ENCODE measurements around the gene BDKRB2.

Gene BDKRB2

DNA sequence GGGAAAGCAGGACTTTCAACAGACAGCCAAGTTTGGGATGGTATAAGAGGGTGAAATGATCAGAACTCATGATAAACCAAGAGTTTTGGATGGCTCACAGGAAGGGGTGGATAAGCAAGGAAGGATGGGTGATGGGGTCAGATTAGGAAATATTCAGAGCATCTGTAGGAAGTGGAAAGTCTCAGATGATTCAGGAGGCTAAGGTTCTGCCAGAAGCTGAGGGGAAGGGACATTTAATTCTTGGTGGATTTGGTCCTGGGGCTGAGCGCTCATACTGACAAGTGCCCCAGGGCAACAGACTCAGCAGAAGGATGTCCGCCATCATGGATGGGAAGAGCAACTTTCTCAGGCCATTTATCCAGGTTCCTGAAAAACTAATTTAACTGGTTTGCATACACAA is 28.4 kb upstream of the BDKRB2 start:
- no peak for TF ChIP-seq CTCF (IDR thresholded peaks at IDR 0.05; ENCODE audit: control extremely low read depth, extremely low read depth, low read depth, missing control alignments)
- no peak for DNase-seq (ENCODE audit: extremely low spot score)
- POLR2A ChIA-PET, result interaction anchor here (0.5 kb wide), 1 partner anchor 68 kb away, joined by 8 read pairs; no protein-coding TSS in a partner anchor
- CTCF ChIA-PET, result no interaction called here

DNA sequence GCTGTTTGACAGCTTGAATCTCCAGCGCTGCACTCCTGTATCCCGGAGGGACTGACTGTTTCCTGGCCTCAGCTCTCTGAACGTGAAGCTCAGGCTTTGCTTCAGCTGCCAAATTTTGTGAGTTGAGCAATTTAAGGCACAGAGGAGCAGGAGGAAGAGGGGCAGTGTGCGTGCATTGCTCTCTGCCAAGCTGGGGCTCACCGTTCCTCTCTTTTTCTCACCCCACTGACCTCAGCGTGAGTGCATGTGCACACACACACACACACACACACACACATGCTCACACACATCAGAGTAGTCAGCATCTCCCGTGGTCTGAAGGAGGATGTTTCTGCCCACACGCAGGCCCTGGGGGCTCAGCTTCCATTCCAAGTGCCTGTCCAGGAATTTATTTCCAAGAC is 27.8 kb upstream of the BDKRB2 start:
- CTCF ChIA-PET, result interaction anchor here (1.5 to 1.7 kb wide), 3 partner anchors 9 to 111 kb away, joined by 3 to 5 read pairs (median 3); no protein-coding TSS in a partner anchor
- no peak for DNase-seq (ENCODE audit: extremely low spot score)

DNA sequence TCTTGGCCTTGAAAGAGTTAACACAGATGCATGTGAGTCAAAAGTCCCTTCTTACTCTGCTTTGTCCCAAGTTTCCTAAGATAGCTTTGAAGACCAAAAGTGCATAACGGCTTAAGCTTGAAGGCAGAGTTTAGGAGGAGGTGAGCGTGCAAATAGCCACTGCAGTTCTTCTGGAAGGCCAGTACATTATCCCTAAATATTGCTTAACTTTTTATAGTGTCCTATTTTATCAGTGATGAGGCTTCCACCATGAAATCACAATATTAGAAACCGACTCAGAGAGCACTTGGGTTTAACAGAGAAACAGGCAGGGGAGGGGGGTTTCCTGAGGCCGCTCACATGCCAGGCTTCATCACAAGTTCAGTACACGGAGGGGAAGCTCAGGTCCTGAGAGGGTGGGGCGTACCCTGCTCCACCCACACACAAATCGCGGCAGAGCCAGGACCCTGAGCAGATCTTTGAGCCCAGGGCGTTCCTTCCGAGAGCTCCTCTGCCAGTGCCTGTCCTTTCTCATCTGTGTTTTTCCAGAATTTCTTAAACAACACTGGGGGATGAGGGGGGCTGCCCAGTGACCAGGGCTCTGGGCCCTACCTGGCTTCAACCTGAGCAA is 26.8 kb upstream of the BDKRB2 start:
- no peak for TF ChIP-seq CTCF (IDR thresholded peaks at IDR 0.05; ENCODE audit: control extremely low read depth, extremely low read depth, low read depth, missing control alignments)
- CTCF ChIA-PET, result interaction anchor here (1.0 to 1.7 kb wide), 6 partner anchors 8 to 651 kb away, joined by 3 to 5 read pairs (median 3); no protein-coding TSS in a partner anchor
- POLR2A ChIA-PET, result no interaction called here
- DNase-seq (ENCODE audit: extremely low spot score), result peak; percentile 58

More for the DNA sequence above, 27.8 kb upstream of the BDKRB2 start:
- TF ChIP-seq CTCF (IDR thresholded peaks at IDR 0.05; ENCODE audit: control extremely low read depth, extremely low read depth, low read depth, missing control alignments), result no peak
- POLR2A ChIA-PET, result no interaction called here

DNA sequence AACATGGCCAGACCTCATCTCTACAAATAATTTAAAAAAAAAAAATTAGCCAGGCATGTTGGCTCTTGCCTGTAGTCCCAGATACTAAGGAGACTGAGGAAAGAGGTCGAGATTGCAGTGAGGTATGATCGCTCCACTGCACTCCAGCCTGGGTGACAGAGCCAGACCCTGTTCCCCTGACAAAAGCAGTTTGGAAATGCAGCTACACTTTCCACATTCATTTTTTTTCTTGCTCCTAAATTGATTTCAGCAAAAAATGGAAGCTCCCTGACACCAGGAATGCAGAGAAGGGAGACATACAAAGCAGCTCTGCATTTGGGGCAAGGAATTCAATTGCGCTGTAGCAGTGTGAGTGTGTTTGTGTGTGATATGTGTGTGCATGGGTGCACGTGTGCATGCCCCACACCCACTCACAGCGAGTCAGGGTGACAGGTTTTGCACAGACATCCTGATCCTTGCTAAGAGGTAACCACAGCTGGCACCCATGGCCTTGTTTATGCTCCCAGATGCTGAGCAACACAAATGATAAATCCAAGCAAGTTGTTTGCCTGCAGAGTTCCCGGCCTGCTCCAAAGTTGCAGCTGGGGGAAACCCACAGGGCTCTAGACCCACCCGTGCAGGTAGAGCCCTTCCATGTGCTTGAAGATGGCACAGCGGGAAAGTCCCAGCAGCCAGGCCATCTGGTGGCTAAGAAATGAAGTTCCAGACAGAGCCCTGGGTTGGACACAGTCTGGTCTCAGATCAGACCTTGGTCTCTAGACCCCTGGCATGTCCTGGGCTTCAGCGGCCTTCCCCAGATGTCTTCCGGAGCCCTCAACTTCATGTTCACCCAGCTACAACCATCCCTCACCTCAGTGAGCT is 25.9 kb upstream of the BDKRB2 start:
- CTCF ChIA-PET, result interaction anchor here (1.0 to 1.7 kb wide), 5 partner anchors 7 to 651 kb away, joined by 3 to 5 read pairs (median 3); no protein-coding TSS in a partner anchor
- POLR2A ChIA-PET, result no interaction called here

DNA sequence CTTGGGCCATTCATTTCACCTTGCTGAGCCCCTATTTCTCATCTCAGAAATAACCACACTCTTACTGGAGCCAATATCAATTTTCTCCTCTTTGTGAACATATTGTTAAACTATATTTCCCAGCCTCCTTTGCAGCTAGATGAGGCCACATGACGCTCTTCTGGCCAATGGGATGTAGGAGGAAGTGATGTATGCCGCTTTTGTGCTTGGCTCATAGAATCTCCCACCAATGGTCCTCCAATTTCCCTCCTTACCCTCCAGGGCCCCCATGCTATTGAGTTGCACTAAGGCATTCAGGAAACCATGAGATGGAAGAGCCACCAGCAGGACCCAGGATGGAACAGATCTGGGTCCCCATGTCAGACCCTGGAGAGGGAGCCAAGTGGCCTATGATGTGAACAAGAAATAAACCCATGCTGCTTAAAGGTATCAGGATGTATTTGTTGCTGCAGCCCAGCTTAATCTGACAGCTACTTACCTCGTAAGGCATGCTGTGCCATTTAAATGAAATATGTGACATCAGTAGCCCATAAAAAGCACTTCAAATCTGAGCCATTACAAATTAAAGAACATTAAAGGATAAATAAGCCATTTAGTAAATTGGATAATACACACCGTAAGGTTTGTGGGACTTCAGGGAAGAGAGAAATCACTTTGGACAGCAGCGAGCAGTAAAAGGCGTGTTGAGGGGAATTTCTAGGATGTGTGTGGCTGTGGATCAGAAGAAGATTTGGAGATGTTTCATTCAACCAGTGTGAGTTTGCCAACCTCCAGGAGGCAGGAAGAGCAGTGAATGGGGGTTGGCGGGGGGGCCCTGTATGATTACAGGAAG is 24.4 kb upstream of the BDKRB2 start:
- ChIA-PET POLR2A (no interaction called here), CTCF (no interaction called here)
- TF ChIP-seq CTCF (IDR thresholded peaks at IDR 0.05; ENCODE audit: control extremely low read depth, extremely low read depth, low read depth, missing control alignments), result no peak
- DNase-seq (ENCODE audit: extremely low spot score), result no peak

More for the DNA sequence above, 25.9 kb upstream of the BDKRB2 start:
- no peak for DNase-seq (ENCODE audit: extremely low spot score)
- TF ChIP-seq CTCF (IDR thresholded peaks at IDR 0.05; ENCODE audit: control extremely low read depth, extremely low read depth, low read depth, missing control alignments), result no peak
